Prostate gland (tissue), 2 donors: ENCODE data around the gene PRPF6. TPM values are rescaled to one million over a fixed set of nuclear protein-coding genes. Genes with fewer than 3 reads are reported as not detected.
A peak's percentile ranks its signal among the peaks of the same experiment; 100 is the strongest.

ENCODE experiments used
- DNase-seq: peaks from one replicate; pipeline ENCODE4 v3.0.0-alpha.2; 2019; ENCODE audit warnings: low spot score
- H3K27ac ChIP-seq, 2 donors: fragments of 200-600 bp; sonication (generic); 2 replicates each; pipeline ENCODE4 v1.5.1; 2017 to 2019
- H3K27me3 ChIP-seq: fragments of 200-600 bp; sonication (generic); replicated peaks from 2 replicates; pipeline ENCODE4 v1.5.1; 2019; ENCODE audit not compliant: insufficient read depth
- H3K36me3 ChIP-seq, 2 donors: fragments of 200-600 bp; sonication (generic); 1 replicate in 1 of 2; 2 replicates in 1 of 2; pipeline versions ENCODE4 v1.5.1 to v1.8.1; 2017 to 2019
- H3K4me1 ChIP-seq: fragments of 200-600 bp; sonication (generic); replicated peaks from 2 replicates; pipeline ENCODE4 v1.5.1; 2019
- H3K4me3 ChIP-seq, 2 donors: fragments of 200-600 bp; sonication (generic); 2 replicates each; pipeline ENCODE4 v1.5.1; 2017 to 2019
- H3K9me3 ChIP-seq: fragments of 200-600 bp; sonication (generic); 2 replicates; pipeline ENCODE4 v1.5.1; 2017
- POLR2A ChIP-seq: fragments of 450-650 bp; IDR thresholded peaks from one replicate; pipeline ENCODE4 v1.6.1; 2016; ENCODE audit warnings: antibody characterized with exemption, mild to moderate bottlenecking
- POLR2AphosphoS5 ChIP-seq: sonication (generic); formaldehyde crosslinking; IDR thresholded peaks from one replicate; pipeline ENCODE4 v1.6.1; 2017; ENCODE audit warnings: antibody characterized with exemption
- WGBS: methylation state at CpG from one replicate; pipeline ENCODE4 v1.1.5; 2018; 5-methylcytosine and 5-hydroxymethylcytosine counted together
- intact Hi-C: fragments of 100-400 bp; cut with DNase I; formaldehyde crosslinking; loops from one replicate; pipeline ENCODE4 v1.14.2; 2022
- total RNA-seq, 2 donors: library from RNA; depleted of rRNA; stranded (reverse); fragments of >200 nt; gene quantifications; one replicate each; pipeline ENCODE4 v1.1.0, GENCODE V29; 2016
- TF ChIP-seq, protein P1 (sequence below), 4 experiments: fragments of 200-600 bp in 2 of 4; fragments of 450-650 bp in 2 of 4; sonication (generic) in 2 of 4; IDR thresholded peaks; 1 replicate in 3 of 4; 2 replicates in 1 of 4; pipeline ENCODE4 v1.5.1; 2016 to 2019; ENCODE audit warnings: antibody characterized with exemption in 4 of 4, mild to moderate bottlenecking in 2 of 4, moderate library complexity in 2 of 4

Gene PRPF6
- total RNA-seq, 2 donors from 2014 or later = 60.9 to 99.6 TPM

DNA sequence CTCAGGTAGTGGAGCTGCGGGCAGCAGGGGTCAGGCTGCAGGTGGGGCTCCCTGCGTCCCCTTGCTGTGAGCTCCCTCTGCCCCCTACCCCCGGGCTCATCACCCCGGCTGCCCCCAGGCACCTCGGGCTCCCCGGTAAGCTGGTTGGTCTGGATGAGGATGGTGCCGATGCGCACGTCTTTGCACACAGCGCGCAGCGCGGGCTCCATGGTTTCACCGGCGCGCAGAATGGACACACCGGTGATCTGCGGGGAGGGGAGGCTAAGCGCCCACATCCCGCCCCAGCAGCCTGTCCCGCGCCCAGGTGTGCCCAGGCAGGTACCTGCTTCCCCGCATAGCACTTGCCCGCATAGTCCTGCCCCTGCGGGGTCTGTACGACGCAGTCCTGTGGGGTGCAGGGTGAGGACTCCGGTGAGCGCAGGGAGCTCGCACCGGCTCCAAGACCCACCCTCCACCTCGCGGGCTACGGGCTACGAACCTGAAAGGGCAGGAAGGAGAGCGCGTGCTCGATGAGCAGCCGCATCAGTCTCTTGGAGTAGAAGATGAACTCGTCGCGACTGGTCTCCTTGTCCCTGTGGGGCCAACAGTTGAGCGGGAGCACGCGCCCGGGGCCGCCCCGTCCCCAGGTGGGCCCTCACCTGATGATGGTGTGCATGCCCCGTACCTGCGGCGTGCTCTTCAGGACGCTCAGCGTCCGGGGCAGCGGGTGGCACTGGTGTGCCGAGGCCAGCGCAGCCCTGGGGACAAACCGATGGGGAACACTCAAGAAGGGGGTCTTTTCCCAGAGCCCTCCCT is 40.3 kb upstream of the PRPF6 start:
- Histone ChIP-seq H3K4me1 (no peaks in the 10 kb centered on the region), H3K27me3 (no peaks in the 10 kb centered on the region), H3K36me3 (no peaks in the 10 kb centered on the region), H3K27ac (no peak overlapping the region), H3K9me3 (no peaks in the 10 kb centered on the region), H3K4me3 (no peak overlapping the region)
- WGBS = 93% methylated on average over 47 of the region's 58 CpGs
- TF ChIP-seq POLR2AphosphoS5 (no peak), POLR2A (no peak)
- TF ChIP-seq, protein P1, sequence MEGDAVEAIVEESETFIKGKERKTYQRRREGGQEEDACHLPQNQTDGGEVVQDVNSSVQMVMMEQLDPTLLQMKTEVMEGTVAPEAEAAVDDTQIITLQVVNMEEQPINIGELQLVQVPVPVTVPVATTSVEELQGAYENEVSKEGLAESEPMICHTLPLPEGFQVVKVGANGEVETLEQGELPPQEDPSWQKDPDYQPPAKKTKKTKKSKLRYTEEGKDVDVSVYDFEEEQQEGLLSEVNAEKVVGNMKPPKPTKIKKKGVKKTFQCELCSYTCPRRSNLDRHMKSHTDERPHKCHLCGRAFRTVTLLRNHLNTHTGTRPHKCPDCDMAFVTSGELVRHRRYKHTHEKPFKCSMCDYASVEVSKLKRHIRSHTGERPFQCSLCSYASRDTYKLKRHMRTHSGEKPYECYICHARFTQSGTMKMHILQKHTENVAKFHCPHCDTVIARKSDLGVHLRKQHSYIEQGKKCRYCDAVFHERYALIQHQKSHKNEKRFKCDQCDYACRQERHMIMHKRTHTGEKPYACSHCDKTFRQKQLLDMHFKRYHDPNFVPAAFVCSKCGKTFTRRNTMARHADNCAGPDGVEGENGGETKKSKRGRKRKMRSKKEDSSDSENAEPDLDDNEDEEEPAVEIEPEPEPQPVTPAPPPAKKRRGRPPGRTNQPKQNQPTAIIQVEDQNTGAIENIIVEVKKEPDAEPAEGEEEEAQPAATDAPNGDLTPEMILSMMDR (IDR thresholded peaks at IDR 0.05) = no peak
- intact Hi-C loops = no loop called here
- no peak for DNase-seq

DNA sequence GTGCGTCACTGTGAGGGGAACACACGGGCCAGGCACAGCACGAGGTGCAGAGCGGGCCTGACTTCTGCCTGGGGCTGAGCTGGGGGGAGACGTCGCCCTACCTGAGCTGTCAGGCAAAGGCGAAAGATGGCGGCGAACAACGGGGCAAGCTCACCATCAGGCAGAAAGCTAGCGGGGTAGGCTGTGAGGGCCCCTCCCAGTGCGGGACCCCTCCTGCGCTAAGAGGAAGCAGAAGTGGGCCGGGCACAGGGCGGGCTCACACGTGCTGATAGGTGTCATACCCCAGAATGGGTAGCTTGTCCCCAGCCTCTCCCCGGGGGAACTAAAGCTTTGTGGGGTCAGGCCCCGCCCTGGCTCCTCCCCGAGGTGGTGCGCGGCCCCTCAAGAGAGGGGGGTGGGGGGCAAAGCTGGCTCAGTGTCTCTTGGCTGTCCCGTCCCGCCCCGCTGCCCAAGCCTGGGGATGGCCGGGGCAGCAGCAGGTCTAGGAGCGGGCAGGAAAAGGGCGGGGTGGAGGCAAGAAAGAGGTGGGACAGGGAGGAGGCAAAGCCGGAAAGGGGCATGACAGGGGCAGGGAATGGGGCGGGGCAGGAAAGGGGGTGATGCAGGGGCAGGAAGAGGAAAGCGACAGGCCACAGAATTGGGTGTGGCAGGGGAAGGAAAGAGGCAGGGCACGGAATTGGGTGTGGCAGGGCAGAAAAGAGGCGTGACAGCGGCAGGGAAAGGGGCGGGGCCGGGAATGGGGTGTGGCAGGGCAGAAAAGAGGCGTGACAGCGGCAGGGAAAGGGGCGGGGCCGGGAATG is 39.5 kb upstream of the PRPF6 start:
- no peaks in the 10 kb centered on the region for H3K27me3 ChIP-seq
- no peaks in the 10 kb centered on the region for H3K4me1 ChIP-seq
- intact Hi-C loops = no loop called here
- no peak overlapping the region for H3K4me3 ChIP-seq
- no peak for DNase-seq
- WGBS = 70% methylated on average over 35 of the region's 39 CpGs
- TF ChIP-seq POLR2A = no peak
- TF ChIP-seq, protein P1 (IDR thresholded peaks at IDR 0.05) = no peak
- TF ChIP-seq POLR2AphosphoS5 = no peak
- H3K27ac ChIP-seq = peak overlapping the region in 1 of 2 donors; percentile 36
- H3K36me3 ChIP-seq = no peaks in the 10 kb centered on the region
- no peaks in the 10 kb centered on the region for H3K9me3 ChIP-seq

DNA sequence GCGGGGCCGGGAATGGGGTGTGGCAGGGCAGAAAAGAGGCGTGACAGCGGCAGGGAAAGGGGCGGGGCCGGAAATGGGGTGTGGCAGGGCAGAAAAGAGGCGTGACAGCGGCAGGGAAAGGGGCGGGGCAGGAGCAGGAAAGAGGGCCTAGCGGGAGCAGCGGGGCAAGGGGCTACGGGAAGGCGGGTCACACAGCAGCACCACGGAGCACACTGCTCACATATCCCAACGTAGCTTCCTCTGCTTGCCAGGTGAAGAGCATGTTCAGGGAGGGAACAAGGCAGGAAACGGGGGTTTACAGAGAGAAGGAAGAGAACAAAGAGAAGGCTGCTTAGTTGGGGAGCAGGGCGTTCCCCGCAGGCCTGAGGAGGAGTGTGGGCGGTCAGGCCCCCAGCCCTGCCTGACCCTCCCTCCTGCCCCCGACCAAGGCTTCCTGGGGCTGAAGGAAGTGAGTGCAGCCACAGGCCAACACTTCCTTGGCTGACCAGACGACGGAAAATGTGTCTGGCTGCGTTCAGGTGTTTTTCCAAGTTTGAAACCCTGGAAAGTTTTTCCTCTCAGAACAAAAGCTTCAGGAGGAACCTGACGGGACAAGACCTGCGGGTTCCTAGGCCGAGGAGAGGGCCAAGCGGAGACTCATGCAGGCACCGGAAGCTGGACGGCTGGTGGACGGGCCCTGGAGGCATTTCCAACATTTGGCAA is 38.5 kb upstream of the PRPF6 start:
- no peak for DNase-seq
- no peaks in the 10 kb centered on the region for H3K36me3 ChIP-seq
- 38% methylated on average over 30 of the region's 30 CpGs for WGBS

DNA sequence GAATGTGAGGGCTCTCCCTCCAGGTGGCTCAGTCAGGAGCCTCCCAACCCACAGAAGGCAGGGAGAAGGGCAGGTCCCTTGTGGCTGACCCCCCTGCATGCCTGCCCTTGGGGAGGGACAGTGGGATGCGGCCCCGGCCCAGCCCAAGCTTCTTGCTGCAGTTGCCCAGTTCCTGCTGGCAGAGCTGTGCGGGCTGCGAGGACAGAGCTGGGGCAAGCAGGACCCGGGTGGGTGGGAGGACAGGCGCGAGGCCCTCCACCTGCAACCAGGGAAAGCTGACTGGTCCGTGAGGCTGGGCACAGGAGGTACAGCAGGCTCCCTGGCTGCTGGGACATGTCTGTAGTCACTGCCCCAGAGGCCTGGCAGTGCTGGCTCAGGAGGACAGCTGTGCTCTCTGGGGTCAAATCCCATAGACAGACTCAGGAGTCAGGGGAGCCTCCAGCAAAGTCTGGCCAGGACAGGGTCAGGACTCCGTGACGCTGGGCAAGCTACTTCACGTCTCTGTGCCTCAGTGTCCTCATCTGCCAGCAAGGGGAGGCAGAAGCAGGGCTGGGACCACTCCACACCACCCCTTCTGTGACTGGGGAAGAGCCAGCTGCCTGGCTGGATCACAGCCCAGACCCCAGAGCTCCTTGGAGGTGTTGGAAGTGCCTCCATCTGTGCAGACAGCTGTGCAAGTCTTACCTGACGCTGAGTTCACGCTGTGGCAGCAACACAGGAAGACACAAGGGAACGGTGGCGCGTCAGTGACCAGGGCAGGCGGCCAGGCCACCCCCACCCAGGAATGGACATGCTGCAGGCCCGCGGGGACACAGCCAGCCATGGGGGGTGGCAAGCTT is 37.7 kb upstream of the PRPF6 start:
- TF ChIP-seq, protein P1 (IDR thresholded peaks at IDR 0.05) = no peak
- no peak for TF ChIP-seq POLR2AphosphoS5
- Histone ChIP-seq H3K27me3 (no peaks in the 10 kb centered on the region), H3K27ac (peak overlapping the region; percentile 61 to 70), H3K4me1 (peaks cover 12% of the 10 kb centered on the region), H3K9me3 (no peaks in the 10 kb centered on the region), H3K36me3 (no peaks in the 10 kb centered on the region), H3K4me3 (no peak overlapping the region)
- no peak for DNase-seq
- 63% methylated on average over 19 of the region's 19 CpGs for WGBS
- intact Hi-C loops = no loop called here

More for the DNA sequence above, 38.5 kb upstream of the PRPF6 start:
- intact Hi-C loops = no loop called here
- TF ChIP-seq POLR2A = no peak
- Histone ChIP-seq H3K27ac (peak overlapping the region; percentile 61 to 70), H3K4me1 (peaks cover 4% of the 10 kb centered on the region), H3K27me3 (no peaks in the 10 kb centered on the region), H3K9me3 (no peaks in the 10 kb centered on the region), H3K4me3 (no peak overlapping the region)

DNA sequence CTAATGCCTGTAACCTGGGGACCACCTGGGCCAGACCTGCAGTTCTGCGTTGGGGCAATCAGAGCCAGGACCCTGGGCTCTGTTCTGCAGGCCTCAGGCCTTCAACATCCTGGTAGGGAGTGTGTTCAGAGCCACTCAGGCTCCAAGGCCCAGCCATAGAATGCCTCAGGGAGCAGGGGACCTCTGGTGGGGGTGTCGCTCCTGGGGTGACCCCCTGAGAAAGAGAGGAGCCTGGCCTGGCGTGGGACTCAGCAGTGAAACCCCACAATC is 37.2 kb upstream of the PRPF6 start:
- Histone ChIP-seq H3K9me3 (no peaks in the 10 kb centered on the region), H3K27me3 (no peaks in the 10 kb centered on the region), H3K36me3 (no peaks in the 10 kb centered on the region), H3K4me3 (no peak overlapping the region), H3K4me1 (peaks cover 16% of the 10 kb centered on the region), H3K27ac (no peak overlapping the region)
- WGBS = 90% methylated on average over 3 of the region's 3 CpGs
- TF ChIP-seq, protein P1 (IDR thresholded peaks at IDR 0.05) = no peak
- no peak for TF ChIP-seq POLR2AphosphoS5
- no peak for TF ChIP-seq POLR2A
- intact Hi-C loops = no loop called here
- DNase-seq = no peak
